SK-N-SH (cell line): ENCODE data around the gene ZP4. TPM values are rescaled to one million over a fixed set of nuclear protein-coding genes. Genes with fewer than 3 reads are reported as not detected.

ENCODE experiments used
- CTCF ChIA-PET: fragments of 300-600, 350-600 bp; formaldehyde crosslinking; extraction: SDS; loops from one replicate; lab custom pipeline; 2021; lab: Yijun Ruan, JAX
- POLR2A ChIA-PET: fragments of 350-600 bp; sonication (Branson Sonifier 250); formaldehyde crosslinking; extraction: SDS; loops from one replicate; lab custom pipeline; 2020; ENCODE audit warnings: antibody characterized with exemption, inconsistent platforms; lab: Yijun Ruan, JAX
- DNase-seq: peaks from one replicate; pipeline ENCODE4 v3.0.0; 2012
- H2AFZ ChIP-seq: fragments of 200-600 bp; sonication (generic); 2 replicates; pipeline ENCODE4 v1.8.1; 2016; ENCODE audit warnings: antibody characterized with exemption, mild to moderate bottlenecking, low read depth
- H3F3A ChIP-seq: fragments of 200-600 bp; sonication (generic); replicated peaks from 2 replicates; pipeline ENCODE3; 2016; ENCODE audit warnings: antibody characterized with exemption, mild to moderate bottlenecking; ENCODE audit not compliant: insufficient read depth
- H3K27ac ChIP-seq, 2 experiments: fragments of 200-500 bp in 1 of 2; fragments of 200-600 bp in 1 of 2; sonication (Bioruptor generic) in 1 of 2; sonication (generic), shearing (Covaris generic) in 1 of 2; 2 replicates each; pipeline versions ENCODE4 v1.5.1 to v1.6.1; 2014 to 2016; ENCODE audit warnings: low read depth in 2 of 2, inconsistent platforms in 1 of 2, low read length in 1 of 2, mild to moderate bottlenecking in 1 of 2, mixed read lengths in 1 of 2
- H3K27me3 ChIP-seq: fragments of 200-600 bp; sonication (generic), shearing (Covaris generic); 2 replicates; pipeline ENCODE4 v1.6.1; 2016; ENCODE audit warnings: mixed run types; ENCODE audit not compliant: insufficient read depth
- H3K36me3 ChIP-seq, 2 experiments: fragments of 200-500 bp in 1 of 2; fragments of 200-600 bp in 1 of 2; sonication (Bioruptor generic) in 1 of 2; sonication (generic) in 1 of 2; replicated peaks in 1 of 2; 2 replicates each; pipeline versions ENCODE3 to v1.5.1; 2014 to 2016; ENCODE audit warnings: low read length in 1 of 2, mild to moderate bottlenecking in 1 of 2; ENCODE audit not compliant: insufficient read depth in 2 of 2, control insufficient read depth in 1 of 2
- H3K4me1 ChIP-seq, 2 experiments: fragments of 200-500 bp in 1 of 2; fragments of 200-600 bp in 1 of 2; sonication (Bioruptor generic) in 1 of 2; sonication (generic), shearing (Covaris generic) in 1 of 2; 2 replicates each; pipeline versions ENCODE4 v1.5.1 to v1.6.1; 2014 to 2016; ENCODE audit warnings: low read depth in 1 of 2, low read length in 1 of 2, mixed run types in 1 of 2; ENCODE audit not compliant: insufficient read depth in 2 of 2, control insufficient read depth in 1 of 2
- H3K4me2 ChIP-seq: fragments of 200-600 bp; sonication (generic), shearing (Covaris generic); 2 replicates; pipeline ENCODE4 v1.6.1; 2017; ENCODE audit warnings: mixed run types
- H3K4me3 ChIP-seq, 2 experiments: fragments of 200-500 bp in 1 of 2; fragments of 200-600 bp in 1 of 2; sonication (Bioruptor generic) in 1 of 2; sonication (generic), shearing (Covaris generic) in 1 of 2; 2 replicates each; pipeline versions ENCODE4 v1.5.1 to v1.8.1; 2014 to 2016; ENCODE audit warnings: low read depth in 2 of 2, inconsistent platforms in 1 of 2, low read length in 1 of 2, mild to moderate bottlenecking in 1 of 2, mixed read lengths in 1 of 2, moderate library complexity in 1 of 2
- H3K79me2 ChIP-seq: fragments of 200-600 bp; sonication (generic); 2 replicates; pipeline ENCODE4 v1.8.1; 2017; ENCODE audit warnings: mild to moderate bottlenecking; ENCODE audit not compliant: insufficient read depth
- H3K9ac ChIP-seq: fragments of 200-600 bp; sonication (generic); 2 replicates; pipeline ENCODE4 v1.6.1; 2017; ENCODE audit warnings: mixed run types
- H3K9me2 ChIP-seq: fragments of 200-600 bp; sonication (generic); 2 replicates; pipeline ENCODE4 v1.6.1; 2017; ENCODE audit warnings: mixed run types
- H3K9me3 ChIP-seq: fragments of 200-600 bp; sonication (generic); 2 replicates; pipeline ENCODE4 v1.6.1; 2017; ENCODE audit warnings: mixed run types, mild to moderate bottlenecking, moderate library complexity
- H4K20me1 ChIP-seq: fragments of 200-600 bp; sonication (generic); 2 replicates; pipeline ENCODE4 v1.6.1; 2017; ENCODE audit warnings: mild to moderate bottlenecking, mixed run types; ENCODE audit not compliant: insufficient read depth
- CTCF ChIP-seq: fragments of 200-600 bp; sonication (generic); IDR thresholded peaks from 2 replicates; pipeline ENCODE4 v1.6.1; 2017; ENCODE audit warnings: antibody characterized with exemption, mild to moderate bottlenecking, moderate library complexity
- FOSL2 ChIP-seq: IDR thresholded peaks from 2 replicates; pipeline ENCODE4 v1.4.0; 2012; ENCODE audit warnings: low read depth, mild to moderate bottlenecking, moderate library complexity, borderline replicate concordance
- FOXM1 ChIP-seq: IDR thresholded peaks from 2 replicates; pipeline ENCODE4 v1.4.0; 2012; ENCODE audit warnings: low read depth, mild to moderate bottlenecking
- GABPA ChIP-seq: IDR thresholded peaks from 2 replicates; pipeline ENCODE4 v1.4.0; 2012; ENCODE audit warnings: low read depth, mild to moderate bottlenecking
- GATA2 ChIP-seq: sonication (generic); formaldehyde crosslinking; IDR thresholded peaks from 2 replicates; pipeline ENCODE4 v1.5.0; 2020; ENCODE audit warnings: mild to moderate bottlenecking, missing genetic modification reagents
- JUND ChIP-seq: IDR thresholded peaks from 2 replicates; pipeline ENCODE4 v1.4.0; 2012
- MAX ChIP-seq: IDR thresholded peaks from 2 replicates; pipeline ENCODE4 v1.4.0; 2012; ENCODE audit warnings: low read depth
- POLR2AphosphoS5 ChIP-seq: IDR thresholded peaks from 2 replicates; pipeline ENCODE4 v1.6.1; 2012; ENCODE audit warnings: low read depth, low read length
- REST ChIP-seq: IDR thresholded peaks from 2 replicates; pipeline ENCODE4 v1.6.1; 2012; ENCODE audit warnings: mild to moderate bottlenecking, low read depth, low read length, moderate library complexity
- RFX5 ChIP-seq: IDR thresholded peaks from 2 replicates; pipeline ENCODE4 v1.6.1; 2012; ENCODE audit warnings: mild to moderate bottlenecking, improper control_type of control experiment, low read length
- SMC3 ChIP-seq: IDR thresholded peaks from 2 replicates; pipeline ENCODE4 v1.6.1; 2012; ENCODE audit warnings: low read depth, low read length, improper control_type of control experiment
- TAF1 ChIP-seq: IDR thresholded peaks from 2 replicates; pipeline ENCODE4 v1.6.1; 2012; ENCODE audit warnings: low read depth, mild to moderate bottlenecking, low read length, moderate library complexity, borderline replicate concordance
- polyA plus RNA-seq, 3 experiments: library from polyadenylated mRNA; depleted of rRNA; stranded (reverse); fragments of >200 nt; gene quantifications; 2 replicates each; pipeline ENCODE4 v1.2.3, GENCODE V29; 2012

Gene ZP4
- polyA plus RNA-seq, 1 of the 3 experiments (the other 2 are of a cell fraction): not detected

- TF ChIP-seq REST: no peak
- TF ChIP-seq GATA2 (CRISPR knock-in tag): no peak
- no peak for TF ChIP-seq GABPA
- TF ChIP-seq TAF1: no peak
- TF ChIP-seq RFX5: no peak
These were observed 36.5 kb upstream of the ZP4 start (continued) for GRCh38 chr1:237927198-237927597.

- CTCF ChIA-PET: interaction anchor here (1.4 kb wide), 1 partner anchor 57 kb away, joined by 3 read pairs; no protein-coding TSS in a partner anchor
- H3K9me2 ChIP-seq: no peaks in the 10 kb centered on the region
- POLR2A ChIA-PET: no interaction called here
These were observed 30.6 kb upstream of the ZP4 start for GRCh38 chr1:237921306-237921705.

More at GRCh38 chr1:237921306-237921705, 30.6 kb upstream of the ZP4 start:
- H4K20me1 ChIP-seq: no peaks in the 10 kb centered on the region
- H3K9ac ChIP-seq: no peak overlapping the region
- H3F3A ChIP-seq: no peaks in the 10 kb centered on the region
- H3K79me2 ChIP-seq: no peaks in the 10 kb centered on the region
- no peaks in the 10 kb centered on the region for H3K9me3 ChIP-seq
- no peak for DNase-seq
- no peak overlapping the region for H3K4me2 ChIP-seq
- H3K36me3 ChIP-seq: no peaks in the 10 kb centered on the region
- H3K27ac ChIP-seq: no peak overlapping the region
- no peaks in the 10 kb centered on the region; a peak in 1 of 4 replicates for H3K4me1 ChIP-seq
- no peak overlapping the region for H2AFZ ChIP-seq
- TF ChIP-seq JUND (no peak), POLR2AphosphoS5 (no peak), CTCF (no peak), REST (no peak), MAX (no peak), FOXM1 (no peak), SMC3 (no peak), TAF1 (no peak), FOSL2 (no peak)
- no peaks in the 10 kb centered on the region for H3K27me3 ChIP-seq
- H3K4me3 ChIP-seq: no peak overlapping the region
